Ovary (tissue), 9 donors: Measurements from ENCODE around the gene SLC1A4. TPM values are rescaled to one million over a fixed set of nuclear protein-coding genes. Genes with fewer than 3 reads are reported as not detected.

Experiments
- DNase-seq, 5 donors: peaks; one replicate each; pipeline ENCODE4 v3.0.0-alpha.2; 2019 to 2020
- H3K27ac ChIP-seq, 2 donors: fragments of 200-600 bp; one replicate each; pipeline versions ENCODE4 v1.5.1 to v1.8.0; 2019 to 2022
- H3K27me3 ChIP-seq: fragments of 200-600 bp; one replicate; pipeline ENCODE4 v1.8.0; 2022
- H3K36me3 ChIP-seq: fragments of 200-600 bp; sonication (generic); one replicate; pipeline ENCODE4 v1.5.1; 2019
- H3K4me1 ChIP-seq: one replicate; pipeline ENCODE4 v1.8.1; 2013; ENCODE audit warnings: mild to moderate bottlenecking, moderate library complexity; ENCODE audit not compliant: insufficient read depth
- H3K4me3 ChIP-seq: fragments of 200-600 bp; sonication (generic); one replicate; pipeline ENCODE4 v1.5.1; 2017
- H3K9me3 ChIP-seq, 2 donors: fragments of 200-600 bp in 1 of 2; sonication (generic) in 1 of 2; one replicate each; pipeline versions ENCODE4 v1.5.1 to v1.8.1; 2013 to 2019; ENCODE audit warnings: mild to moderate bottlenecking in 1 of 2, moderate library complexity in 1 of 2
- EP300 ChIP-seq: sonication (generic); formaldehyde crosslinking; IDR thresholded peaks from one replicate; pipeline ENCODE4 v1.6.1; 2017; ENCODE audit warnings: antibody characterized with exemption
- POLR2A ChIP-seq: fragments of 450-650 bp; IDR thresholded peaks from one replicate; pipeline ENCODE4 v1.6.1; 2017; ENCODE audit warnings: antibody characterized with exemption, mild to moderate bottlenecking, moderate library complexity
- WGBS, 3 donors: extraction: QIAGEN DNeasy Blood & Tissue Kit in 1 of 3; methylation state at CpG; one replicate each; pipeline versions ENCODE4 v1.1.5 to v1.1.7; 2013 to 2017; 5-methylcytosine and 5-hydroxymethylcytosine counted together
- intact Hi-C, 4 donors: fragments of 100-400 bp; cut with DNase I; formaldehyde crosslinking; loops; one replicate each; pipeline versions ENCODE4 v1.11.0 to v1.15.1; 2022 to 2023
- polyA plus RNA-seq, 2 donors: library from polyadenylated mRNA; stranded (reverse); fragments of 200-250 nt in 1 of 2; fragments of 350-450 nt in 1 of 2; fragmentation: Illumina TruSeq in 1 of 2; extraction: RNeasy Lipid Tissue Mini Kit (QIAGEN cat#74804) in 1 of 2; gene quantifications; one replicate each; pipeline ENCODE4 v1.2.3, GENCODE V29; 2013 to 2014
- total RNA-seq, 7 donors: library from RNA; depleted of rRNA in 2 of 7; stranded (reverse); fragments of >200 nt in 2 of 7; fragmentation: NEBNext Ultra II Directional in 3 of 7; extraction: Animal tissue kit (Norgen Biotek cat#: 25700) in 3 of 7; gene quantifications; one replicate each; pipeline versions ENCODE4 v1.1.0 to v1.2.4, GENCODE V29; 2016 to 2023
- TF ChIP-seq, protein P1 (sequence below), 3 donors: fragments of 450-650 bp in 2 of 3; fragments of 200-600 bp in 1 of 3; IDR thresholded peaks; one replicate each; pipeline versions ENCODE4 v1.5.1 to v1.8.0; 2016 to 2022; ENCODE audit warnings: antibody characterized with exemption in 3 of 3, mild to moderate bottlenecking in 1 of 3
- donor health status: DM: no; HTN: no; CAD: no; lungs with moderate emphysema.
- donor health status: DM: no; HTN: no; CAD: no.
- donor health status: Bipolar disorder and iron deficiency.
- donor health status: DM: yes; HTN: yes; CAD: no.
- donor health status: DM: no; HTN: no; CAD: no.
- donor health status: DM: yes; HTN: yes; CAD: no.

Gene SLC1A4
- total and polyA plus RNA-seq, 9 donors: 5.3 to 51.1 (median 21.3) TPM

GRCh38 chr2:65044097-65044735 is 55.0 kb downstream of the SLC1A4 start:
- Histone ChIP-seq H3K4me1 (no peaks in the 10 kb centered on the region), H3K27ac (no peak overlapping the region), H3K9me3 (no peaks in the 10 kb centered on the region), H3K27me3 (no peaks in the 10 kb centered on the region), H3K36me3 (no peaks in the 10 kb centered on the region), H3K4me3 (no peak overlapping the region)
- TF ChIP-seq EP300 (no peak), POLR2A (no peak)
- TF ChIP-seq, protein P1, sequence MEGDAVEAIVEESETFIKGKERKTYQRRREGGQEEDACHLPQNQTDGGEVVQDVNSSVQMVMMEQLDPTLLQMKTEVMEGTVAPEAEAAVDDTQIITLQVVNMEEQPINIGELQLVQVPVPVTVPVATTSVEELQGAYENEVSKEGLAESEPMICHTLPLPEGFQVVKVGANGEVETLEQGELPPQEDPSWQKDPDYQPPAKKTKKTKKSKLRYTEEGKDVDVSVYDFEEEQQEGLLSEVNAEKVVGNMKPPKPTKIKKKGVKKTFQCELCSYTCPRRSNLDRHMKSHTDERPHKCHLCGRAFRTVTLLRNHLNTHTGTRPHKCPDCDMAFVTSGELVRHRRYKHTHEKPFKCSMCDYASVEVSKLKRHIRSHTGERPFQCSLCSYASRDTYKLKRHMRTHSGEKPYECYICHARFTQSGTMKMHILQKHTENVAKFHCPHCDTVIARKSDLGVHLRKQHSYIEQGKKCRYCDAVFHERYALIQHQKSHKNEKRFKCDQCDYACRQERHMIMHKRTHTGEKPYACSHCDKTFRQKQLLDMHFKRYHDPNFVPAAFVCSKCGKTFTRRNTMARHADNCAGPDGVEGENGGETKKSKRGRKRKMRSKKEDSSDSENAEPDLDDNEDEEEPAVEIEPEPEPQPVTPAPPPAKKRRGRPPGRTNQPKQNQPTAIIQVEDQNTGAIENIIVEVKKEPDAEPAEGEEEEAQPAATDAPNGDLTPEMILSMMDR (IDR thresholded peaks at IDR 0.05): no peak
- WGBS, 3 donors: 91 to 93% (median 92%) methylated on average over 7 of the region's 7 CpGs
- DNase-seq: no peak
- intact Hi-C loops: no loop called here

- TF ChIP-seq EP300: no peak
- TF ChIP-seq, protein P1 (IDR thresholded peaks at IDR 0.05): no peak
- TF ChIP-seq POLR2A: no peak
These were observed 56.5 kb downstream of the SLC1A4 start for GRCh38 chr2:65045651-65046050.

DNA sequence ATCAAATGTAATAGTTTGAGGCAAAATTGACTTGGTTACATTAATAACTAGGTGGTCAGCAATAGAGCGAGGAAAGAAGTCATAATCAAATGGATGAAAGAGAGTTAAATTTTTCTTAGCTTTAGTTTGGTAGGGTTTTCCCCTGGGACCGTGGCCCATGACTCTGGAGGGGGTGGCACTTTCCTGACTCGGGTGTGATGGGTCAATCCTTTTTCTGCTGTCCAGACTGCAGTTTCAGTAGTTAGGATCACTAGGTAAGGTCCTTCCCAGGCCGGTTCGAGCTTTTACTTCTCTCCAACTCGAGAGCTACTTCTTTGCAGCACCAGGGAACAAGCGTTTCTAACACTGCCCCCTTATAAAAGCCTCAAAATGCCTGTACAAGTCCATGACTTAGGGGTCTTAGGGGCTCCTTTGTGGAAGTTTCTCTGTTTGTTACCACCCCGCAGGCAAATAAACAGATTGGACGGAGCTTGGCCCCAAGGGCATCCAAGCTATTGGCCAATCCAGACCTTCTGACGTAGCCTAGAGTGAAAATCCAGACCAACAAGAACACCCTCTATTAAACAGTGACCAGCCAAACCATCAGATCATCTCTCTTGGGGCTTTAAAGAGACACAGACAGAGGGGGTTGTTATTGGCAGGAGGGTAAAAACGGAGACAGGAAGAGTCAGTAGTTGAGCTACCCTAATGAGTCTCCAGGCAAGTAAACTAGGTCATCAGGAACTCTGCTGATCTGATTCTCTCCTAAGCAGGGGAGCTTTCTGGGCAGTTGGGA is 57.6 kb downstream of the SLC1A4 start:
- intact Hi-C loops: no loop called here
- 89 to 94% (median 89%) methylated on average over 11 of the region's 11 CpGs for WGBS, 3 donors
- Histone ChIP-seq H3K36me3 (no peaks in the 10 kb centered on the region), H3K4me3 (no peak overlapping the region), H3K9me3 (no peaks in the 10 kb centered on the region), H3K4me1 (no peaks in the 10 kb centered on the region), H3K27me3 (no peaks in the 10 kb centered on the region), H3K27ac (no peak overlapping the region)
- DNase-seq: no peak
- TF ChIP-seq, protein P1 (IDR thresholded peaks at IDR 0.05): no peak
- no peak for TF ChIP-seq POLR2A
- no peak for TF ChIP-seq EP300

More at GRCh38 chr2:65045651-65046050, 56.5 kb downstream of the SLC1A4 start:
- Histone ChIP-seq H3K4me3 (no peak overlapping the region), H3K9me3 (no peaks in the 10 kb centered on the region), H3K27me3 (no peaks in the 10 kb centered on the region), H3K27ac (no peak overlapping the region), H3K4me1 (no peaks in the 10 kb centered on the region), H3K36me3 (no peaks in the 10 kb centered on the region)
- intact Hi-C loops: no loop called here
- 66 to 74% (median 71%) methylated on average over 10 of the region's 10 CpGs for WGBS, 3 donors
- DNase-seq: no peak

DNA sequence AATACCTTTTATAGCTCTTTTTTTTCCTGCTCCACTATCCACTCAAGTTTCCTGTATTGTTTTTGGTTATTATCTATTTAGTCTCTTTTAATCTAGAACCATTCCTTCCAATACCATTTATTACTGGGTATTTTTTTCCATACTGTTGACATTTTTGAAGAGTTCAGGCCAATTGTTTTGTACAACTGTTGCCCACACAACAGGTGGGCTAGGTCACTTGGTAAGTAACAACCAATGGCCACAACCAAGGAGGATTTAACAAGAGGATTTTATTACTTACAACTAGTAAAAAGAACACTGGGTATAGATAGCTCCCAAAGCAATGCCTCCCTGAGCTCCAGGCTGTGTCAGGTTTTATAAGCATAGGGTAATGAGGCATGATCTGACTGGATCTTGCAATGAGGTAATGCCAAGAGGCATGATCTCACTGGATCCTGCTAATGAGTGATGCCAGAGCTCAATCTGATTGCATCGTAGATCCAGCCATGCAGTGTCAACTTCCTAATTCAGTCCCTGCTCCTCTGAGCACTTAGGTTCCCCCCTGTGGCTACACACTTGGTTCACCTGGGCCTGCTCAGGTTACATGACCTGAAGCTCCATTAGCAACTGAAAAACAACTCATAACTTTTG is 59.9 kb downstream of the SLC1A4 start:
- TF ChIP-seq POLR2A (no peak), EP300 (no peak)
- TF ChIP-seq, protein P1 (IDR thresholded peaks at IDR 0.05): no peak
- Histone ChIP-seq H3K27me3 (no peaks in the 10 kb centered on the region), H3K9me3 (no peaks in the 10 kb centered on the region), H3K4me3 (no peak overlapping the region), H3K27ac (no peak overlapping the region), H3K4me1 (no peaks in the 10 kb centered on the region), H3K36me3 (no peaks in the 10 kb centered on the region)
- intact Hi-C loops: no loop called here
- 73 to 88% (median 86%) methylated on average over 1 of the region's 1 CpG for WGBS, 3 donors
- no peak for DNase-seq
